ENCODE results near the gene PCAT7.

PCAT7 gene

DNA sequence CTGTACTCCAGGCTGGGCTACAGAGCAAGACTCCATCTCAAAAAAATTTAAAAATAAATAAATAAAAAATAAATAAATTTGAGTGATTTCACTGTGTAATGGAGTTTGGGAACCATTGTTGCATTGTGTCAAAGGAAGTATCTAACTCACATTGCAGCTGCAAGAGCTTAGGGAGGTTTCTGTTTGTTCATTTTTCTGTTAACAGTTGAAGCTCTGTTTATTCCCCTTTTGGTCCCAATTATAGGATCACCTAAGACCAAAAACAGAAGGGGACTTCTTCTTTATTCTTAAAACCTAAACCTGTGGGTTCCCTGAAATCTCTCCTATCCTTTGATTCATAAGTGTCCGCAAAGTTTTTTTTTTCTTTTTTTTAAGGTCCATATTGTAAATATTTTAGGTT, 28.6 kb upstream of the PCAT7 start:
- no peak for DNase-seq
- Histone ChIP-seq H3K23ac (ENCODE audit: low read length) (no peak overlapping the region), H3K79me2 (ENCODE audit: control insufficient read depth, insufficient read depth, low read length, poor library complexity) (no peaks in the 10 kb centered on the region), H2AK5ac (ENCODE audit: low read length) (no peak overlapping the region), H3K4me2 (ENCODE audit: low read length) (no peak overlapping the region), H3K14ac (ENCODE audit: low read length) (no peak overlapping the region), H2BK12ac (ENCODE audit: low read length) (no peak overlapping the region), H2AFZ (ENCODE audit: insufficient read depth, low read length, poor library complexity) (no peak overlapping the region), H3K4ac (ENCODE audit: low read depth, low read length) (no peak overlapping the region), H4K8ac (ENCODE audit: low read depth, low read length) (no peak overlapping the region), H4K12ac (ENCODE audit: low read depth, low read length) (no peak overlapping the region), H3K9ac (ENCODE audit: low read length) (no peak overlapping the region), H3K36me3 (ENCODE audit: control insufficient read depth in 1 of 2, insufficient read depth in 2 of 2, low read length in 2 of 2) (no peaks in the 10 kb centered on the region), H3K27ac (ENCODE audit: low read depth, low read length) (no peak overlapping the region), H2BK120ac (ENCODE audit: insufficient read depth, low read length, poor library complexity) (no peak overlapping the region), H3K9me3 (ENCODE audit: insufficient read depth, low read depth, low read length) (no peaks in the 10 kb centered on the region), H3K4me1 (ENCODE audit: control insufficient read depth in 1 of 2, insufficient read depth in 2 of 2, low read length in 2 of 2) (no peaks in the 10 kb centered on the region), H3K18ac (ENCODE audit: low read length) (no peak overlapping the region), H3K4me3 (ENCODE audit: low read depth, low read length) (no peak overlapping the region), H2BK5ac (ENCODE audit: low read depth, low read length, poor library complexity) (no peak overlapping the region), H4K91ac (ENCODE audit: low read depth, low read length) (no peak overlapping the region), H3K27me3 (ENCODE audit: insufficient read depth, low read length) (no peaks in the 10 kb centered on the region), H3K79me1 (ENCODE audit: low read length) (no peaks in the 10 kb centered on the region)
- WGBS (ENCODE audit: extremely low coverage, insufficient coverage, insufficient read length) = no CpG with 5 or more reads among the region's 1 CpG

DNA sequence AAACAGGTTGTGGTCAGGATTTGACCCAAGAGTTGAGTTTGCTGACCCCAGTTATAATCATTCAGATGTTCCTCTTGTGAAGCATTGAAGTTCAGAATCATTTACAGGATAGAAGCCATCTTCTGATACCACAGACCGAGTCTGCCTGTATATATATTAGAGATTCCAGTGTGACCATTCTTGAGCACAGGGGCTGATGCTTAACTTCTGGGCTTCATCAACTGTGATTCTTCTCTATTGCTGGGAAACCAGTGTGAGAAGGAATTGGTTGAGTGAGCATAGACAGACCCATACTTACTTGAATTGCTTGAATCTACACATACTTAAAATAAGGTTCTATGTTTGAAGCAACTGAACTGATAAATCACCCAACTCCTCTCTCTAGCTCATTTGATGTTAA, 27.9 kb upstream of the PCAT7 start:
- no peak overlapping the region for H4K12ac ChIP-seq (ENCODE audit: low read depth, low read length)
- H3K79me1 ChIP-seq (ENCODE audit: low read length) = no peaks in the 10 kb centered on the region
- H3K23ac ChIP-seq (ENCODE audit: low read length) = no peak overlapping the region
- H3K9ac ChIP-seq (ENCODE audit: low read length) = no peak overlapping the region
- H2BK12ac ChIP-seq (ENCODE audit: low read length) = no peak overlapping the region
- no peak overlapping the region for H3K4ac ChIP-seq (ENCODE audit: low read depth, low read length)
- no peaks in the 10 kb centered on the region for H3K79me2 ChIP-seq (ENCODE audit: control insufficient read depth, insufficient read depth, low read length, poor library complexity)
- H2AFZ ChIP-seq (ENCODE audit: insufficient read depth, low read length, poor library complexity) = no peak overlapping the region
- H3K14ac ChIP-seq (ENCODE audit: low read length) = no peak overlapping the region
- no peak overlapping the region for H3K4me3 ChIP-seq (ENCODE audit: low read depth, low read length)
- no peaks in the 10 kb centered on the region for H3K4me1 ChIP-seq (ENCODE audit: control insufficient read depth in 1 of 2, insufficient read depth in 2 of 2, low read length in 2 of 2)
- H3K9me3 ChIP-seq (ENCODE audit: insufficient read depth, low read depth, low read length) = no peaks in the 10 kb centered on the region
- H2AK5ac ChIP-seq (ENCODE audit: low read length) = no peak overlapping the region
- no peak overlapping the region for H3K18ac ChIP-seq (ENCODE audit: low read length)
- no peaks in the 10 kb centered on the region for H3K27me3 ChIP-seq (ENCODE audit: insufficient read depth, low read length)
- no peak overlapping the region for H2BK5ac ChIP-seq (ENCODE audit: low read depth, low read length, poor library complexity)
- DNase-seq = no peak
- H4K91ac ChIP-seq (ENCODE audit: low read depth, low read length) = no peak overlapping the region
- WGBS (ENCODE audit: extremely low coverage, insufficient coverage, insufficient read length) = no CpG with 5 or more reads among the region's 1 CpG
- no peak overlapping the region for H3K27ac ChIP-seq (ENCODE audit: low read depth, low read length)
- H3K36me3 ChIP-seq (ENCODE audit: control insufficient read depth in 1 of 2, insufficient read depth in 2 of 2, low read length in 2 of 2) = no peaks in the 10 kb centered on the region
- H3K4me2 ChIP-seq (ENCODE audit: low read length) = no peak overlapping the region
- no peak overlapping the region for H4K8ac ChIP-seq (ENCODE audit: low read depth, low read length)
- no peak overlapping the region for H2BK120ac ChIP-seq (ENCODE audit: insufficient read depth, low read length, poor library complexity)

DNA sequence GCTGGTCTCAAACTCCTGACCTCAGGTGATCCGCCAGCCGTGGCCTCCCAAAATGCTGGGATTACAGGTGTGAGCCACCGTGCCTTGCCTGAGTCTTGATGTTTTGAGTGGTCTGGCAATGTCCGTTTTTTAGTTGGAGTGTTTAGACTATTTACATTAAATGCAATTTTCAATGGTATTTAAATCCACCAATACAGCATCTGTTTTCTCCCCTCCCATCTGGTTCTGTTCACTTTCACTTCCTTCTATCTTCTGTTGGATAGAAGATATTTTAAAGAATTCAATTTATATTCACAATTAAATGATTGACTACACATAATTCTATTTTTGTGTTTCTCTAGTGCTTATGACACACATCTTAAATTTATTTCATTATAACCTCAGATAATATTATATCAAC, 26.0 kb upstream of the PCAT7 start:
- Histone ChIP-seq H3K27ac (ENCODE audit: low read depth, low read length) (no peak overlapping the region), H3K18ac (ENCODE audit: low read length) (no peak overlapping the region), H2AK5ac (ENCODE audit: low read length) (no peak overlapping the region), H2BK5ac (ENCODE audit: low read depth, low read length, poor library complexity) (no peak overlapping the region), H3K4me1 (ENCODE audit: control insufficient read depth in 1 of 2, insufficient read depth in 2 of 2, low read length in 2 of 2) (no peaks in the 10 kb centered on the region), H3K79me2 (ENCODE audit: control insufficient read depth, insufficient read depth, low read length, poor library complexity) (no peaks in the 10 kb centered on the region), H4K91ac (ENCODE audit: low read depth, low read length) (no peak overlapping the region), H3K4ac (ENCODE audit: low read depth, low read length) (no peak overlapping the region), H3K4me3 (ENCODE audit: low read depth, low read length) (no peak overlapping the region), H2BK12ac (ENCODE audit: low read length) (no peak overlapping the region), H4K12ac (ENCODE audit: low read depth, low read length) (no peak overlapping the region), H2AFZ (ENCODE audit: insufficient read depth, low read length, poor library complexity) (no peak overlapping the region), H4K8ac (ENCODE audit: low read depth, low read length) (no peak overlapping the region), H3K27me3 (ENCODE audit: insufficient read depth, low read length) (no peaks in the 10 kb centered on the region), H2BK120ac (ENCODE audit: insufficient read depth, low read length, poor library complexity) (no peak overlapping the region), H3K9me3 (ENCODE audit: insufficient read depth, low read depth, low read length) (no peaks in the 10 kb centered on the region), H3K23ac (ENCODE audit: low read length) (no peak overlapping the region), H3K36me3 (ENCODE audit: control insufficient read depth in 1 of 2, insufficient read depth in 2 of 2, low read length in 2 of 2) (no peaks in the 10 kb centered on the region), H3K14ac (ENCODE audit: low read length) (no peak overlapping the region), H3K4me2 (ENCODE audit: low read length) (no peak overlapping the region), H3K79me1 (ENCODE audit: low read length) (no peaks in the 10 kb centered on the region), H3K9ac (ENCODE audit: low read length) (no peak overlapping the region)
- no CpG with 5 or more reads among the region's 4 CpGs for WGBS (ENCODE audit: extremely low coverage, insufficient coverage, insufficient read length)
- no peak for DNase-seq

DNA sequence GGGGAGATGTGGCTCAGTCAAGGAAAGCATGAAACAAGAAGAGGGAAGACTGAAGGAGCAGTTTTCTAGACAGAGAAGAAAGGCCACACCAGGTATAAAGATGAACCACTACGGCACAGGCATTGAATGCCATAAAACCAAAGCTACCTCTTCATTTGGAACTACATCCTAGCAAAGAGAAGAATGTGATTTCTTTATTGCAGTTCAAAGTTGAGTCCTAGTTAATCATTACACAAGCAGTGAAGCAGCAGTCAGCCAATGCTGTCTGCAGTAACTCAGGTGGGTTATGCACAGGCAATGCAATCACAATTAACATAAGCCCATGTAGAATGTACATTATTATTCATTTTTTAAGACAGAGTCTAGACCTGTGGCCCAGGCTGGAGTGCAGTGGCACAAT, 21.7 kb upstream of the PCAT7 start:
- H3K4ac ChIP-seq (ENCODE audit: low read depth, low read length) = no peak overlapping the region
- H2AK5ac ChIP-seq (ENCODE audit: low read length) = no peak overlapping the region
- no peaks in the 10 kb centered on the region for H3K27me3 ChIP-seq (ENCODE audit: insufficient read depth, low read length)
- H4K12ac ChIP-seq (ENCODE audit: low read depth, low read length) = no peak overlapping the region
- H3K9ac ChIP-seq (ENCODE audit: low read length) = no peak overlapping the region
- H3K36me3 ChIP-seq (ENCODE audit: control insufficient read depth in 1 of 2, insufficient read depth in 2 of 2, low read length in 2 of 2) = no peaks in the 10 kb centered on the region
- no peak overlapping the region for H2BK12ac ChIP-seq (ENCODE audit: low read length)
- H3K18ac ChIP-seq (ENCODE audit: low read length) = no peak overlapping the region
- H3K4me3 ChIP-seq (ENCODE audit: low read depth, low read length) = no peak overlapping the region
- H4K8ac ChIP-seq (ENCODE audit: low read depth, low read length) = no peak overlapping the region
- no peak overlapping the region for H2BK5ac ChIP-seq (ENCODE audit: low read depth, low read length, poor library complexity)
- H3K4me2 ChIP-seq (ENCODE audit: low read length) = no peak overlapping the region
- no peak overlapping the region for H3K27ac ChIP-seq (ENCODE audit: low read depth, low read length)
- no peak overlapping the region for H3K23ac ChIP-seq (ENCODE audit: low read length)
- no peaks in the 10 kb centered on the region for H3K79me2 ChIP-seq (ENCODE audit: control insufficient read depth, insufficient read depth, low read length, poor library complexity)
- H3K9me3 ChIP-seq (ENCODE audit: insufficient read depth, low read depth, low read length) = no peaks in the 10 kb centered on the region
- no peak for DNase-seq
- H3K14ac ChIP-seq (ENCODE audit: low read length) = no peak overlapping the region
- WGBS (ENCODE audit: extremely low coverage, insufficient coverage, insufficient read length) = no CpG with 5 or more reads among the region's 1 CpG
- no peak overlapping the region for H2AFZ ChIP-seq (ENCODE audit: insufficient read depth, low read length, poor library complexity)
- H3K4me1 ChIP-seq (ENCODE audit: control insufficient read depth in 1 of 2, insufficient read depth in 2 of 2, low read length in 2 of 2) = no peaks in the 10 kb centered on the region
- H3K79me1 ChIP-seq (ENCODE audit: low read length) = no peaks in the 10 kb centered on the region
- no peak overlapping the region for H4K91ac ChIP-seq (ENCODE audit: low read depth, low read length)
- no peak overlapping the region for H2BK120ac ChIP-seq (ENCODE audit: insufficient read depth, low read length, poor library complexity)
